Uterus (tissue), 2 donors: ENCODE results near the gene TM9SF3.

Source experiments
- CTCF ChIP-seq, 4 experiments: fragments of 200-600 bp in 2 of 4; fragments of 450-650 bp in 2 of 4; sonication (generic) in 2 of 4; IDR thresholded peaks; one replicate each; pipeline ENCODE4 v1.5.1; 2016 to 2019; ENCODE audit warnings: antibody characterized with exemption in 4 of 4, mild to moderate bottlenecking in 2 of 4, moderate library complexity in 1 of 4
- POLR2A ChIP-seq, 2 donors: fragments of 450-650 bp; IDR thresholded peaks; one replicate each; pipeline ENCODE4 v1.6.1; 2016; ENCODE audit warnings: antibody characterized with exemption in 2 of 2, mild to moderate bottlenecking in 1 of 2, moderate library complexity in 1 of 2

- TF ChIP-seq POLR2A (IDR thresholded peaks at IDR 0.05) (no peak), CTCF (IDR thresholded peaks at IDR 0.05) (no peak)
Observed at GRCh38 chr10:96493254-96493653, 93.6 kb downstream of the TM9SF3 start.
